BJ (cell line): ENCODE data around the gene NAV2. TPM values are rescaled to one million over a fixed set of nuclear protein-coding genes. Genes with fewer than 3 reads are reported as not detected.

ENCODE experiments used
- CTCF ChIA-PET: fragments of 350-600 bp; formaldehyde crosslinking; extraction: SDS; loops from one replicate; lab custom pipeline; 2021; ENCODE audit warnings: antibody characterized with exemption, inconsistent platforms; lab: Yijun Ruan, JAX
- POLR2A ChIA-PET: fragments of 300-600 bp; sonication (Branson Sonifier 250); formaldehyde crosslinking; extraction: SDS; loops from one replicate; lab custom pipeline; 2021; ENCODE audit warnings: antibody characterized with exemption; lab: Charles Lee
- DNase-seq: peaks from one replicate; pipeline ENCODE4 v3.0.0-alpha.2; 2011; ENCODE audit warnings: low read depth
- H3K27me3 ChIP-seq: 2 replicates; pipeline ENCODE4 v1.6.0; 2011; ENCODE audit warnings: low read length; ENCODE audit not compliant: control insufficient read depth, insufficient read depth
- H3K36me3 ChIP-seq: 2 replicates; pipeline ENCODE4 v1.5.1; 2011; ENCODE audit warnings: low read length; ENCODE audit not compliant: control insufficient read depth, insufficient read depth
- H3K4me3 ChIP-seq: 2 replicates; pipeline ENCODE4 v1.5.1; 2011; ENCODE audit warnings: low read depth, mild to moderate bottlenecking, control low read depth, low read length
- CTCF ChIP-seq: IDR thresholded peaks from 2 replicates; pipeline ENCODE4 v1.5.1; 2011; ENCODE audit warnings: low read depth, mild to moderate bottlenecking, control low read depth, inconsistent platforms, low read length, moderate library complexity; ENCODE audit not compliant: insufficient read depth
- polyA plus RNA-seq: library from polyadenylated mRNA; depleted of rRNA; stranded (reverse); fragments of >200 nt; gene quantifications from 2 replicates; pipeline ENCODE4 v1.2.3, GENCODE V29; 2011

The NAV2 gene
- polyA plus RNA-seq, 1 experiment, result 6.1 TPM

GRCh38 chr11:19675397-19675796 is 37.2 kb upstream of the NAV2 start:
- ChIA-PET CTCF (no interaction called here), POLR2A (no interaction called here)
- Histone ChIP-seq H3K36me3 (no peaks in the 10 kb centered on the region), H3K27me3 (no peaks in the 10 kb centered on the region), H3K4me3 (no peak overlapping the region)
- TF ChIP-seq CTCF, result no peak
- no peak for DNase-seq

GRCh38 chr11:19676475-19677380 is 35.9 kb upstream of the NAV2 start:
- no peak for DNase-seq
- Histone ChIP-seq H3K4me3 (no peak overlapping the region), H3K27me3 (no peaks in the 10 kb centered on the region), H3K36me3 (no peaks in the 10 kb centered on the region)
- no peak for TF ChIP-seq CTCF
- CTCF ChIA-PET, result interaction anchor here (1.1 kb wide), 1 partner anchor 47 kb away, joined by 4 read pairs; no protein-coding TSS in a partner anchor
- POLR2A ChIA-PET, result no interaction called here

DNA sequence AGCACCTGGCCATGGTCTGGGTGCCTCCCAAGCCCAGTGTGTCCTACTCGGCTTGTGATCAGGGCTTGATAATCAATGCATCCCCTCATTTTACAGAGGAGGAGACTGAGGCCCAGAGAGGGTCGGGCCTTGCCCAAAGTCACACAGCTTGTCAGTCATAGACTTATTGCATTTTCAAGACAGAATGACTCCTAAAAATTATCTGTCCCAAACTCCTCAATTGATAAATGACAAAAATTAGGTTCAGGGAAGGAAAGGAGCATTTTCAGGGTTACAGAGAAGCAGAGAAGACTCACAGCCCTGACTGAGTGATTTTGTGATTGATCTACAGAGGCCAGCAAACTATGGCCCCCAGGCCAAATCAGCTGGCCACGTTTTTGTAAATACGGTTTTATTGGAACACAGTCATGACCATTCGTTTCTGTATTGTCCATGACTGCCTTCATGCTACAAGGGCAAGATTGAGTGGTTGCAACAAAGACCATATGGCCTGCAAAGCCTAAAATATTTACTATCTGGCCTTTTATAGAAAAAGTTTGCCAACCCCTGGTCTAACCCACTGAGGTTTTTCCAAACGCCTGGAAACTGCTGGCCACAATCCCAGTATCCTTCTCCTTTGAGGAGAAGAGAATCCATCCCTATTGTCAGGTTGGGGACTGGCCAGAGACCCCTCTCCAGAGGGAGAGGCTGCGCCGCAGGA is 35.1 kb upstream of the NAV2 start:
- no peak for DNase-seq
- POLR2A ChIA-PET, result no interaction called here
- H3K36me3 ChIP-seq, result no peaks in the 10 kb centered on the region
- CTCF ChIA-PET, result interaction anchor here (0.8 to 1.8 kb wide), 3 partner anchors 44 to 84 kb away, joined by 3 to 4 read pairs (median 4); no protein-coding TSS in a partner anchor
- no peak for TF ChIP-seq CTCF
- H3K4me3 ChIP-seq, result no peak overlapping the region
- H3K27me3 ChIP-seq, result no peaks in the 10 kb centered on the region

GRCh38 chr11:19679952-19680828 is 32.4 kb upstream of the NAV2 start:
- DNase-seq, result peak; percentile 97
- Histone ChIP-seq H3K27me3 (no peaks in the 10 kb centered on the region), H3K4me3 (no peak overlapping the region), H3K36me3 (no peaks in the 10 kb centered on the region)
- TF ChIP-seq CTCF, result 0 out of 2 replicates have a peak, but pooled peaks have one; percentile 12
- CTCF ChIA-PET, result interaction anchor here (1.0 to 1.4 kb wide), 3 partner anchors 116 to 225 kb away, joined by 3 to 4 read pairs (median 3); no protein-coding TSS in a partner anchor
- POLR2A ChIA-PET, result no interaction called here
